Mesothelial cell of epicardium (in vitro differentiated cells): ENCODE measurements around the gene DBNDD1. TPM values are rescaled to one million over a fixed set of nuclear protein-coding genes. Genes with fewer than 3 reads are reported as not detected.

Experiments
- DNase-seq, 2 experiments: peaks; one replicate each; pipeline ENCODE4 v3.0.0; 2021; ENCODE audit warnings: low spot score in 2 of 2; ENCODE audit not compliant: unreplicated experiment in 2 of 2
- H3K27ac Mint-ChIP-seq: 2 replicates; pipeline ENCODE4 v1.8.0; 2021; ENCODE audit warnings: mixed read lengths
- H3K27me3 Mint-ChIP-seq: 2 replicates; pipeline ENCODE4 v1.8.0; 2021; ENCODE audit warnings: low read depth, mixed read lengths
- H3K36me3 Mint-ChIP-seq: 2 replicates; pipeline ENCODE4 v1.8.0; 2021; ENCODE audit warnings: mixed read lengths
- H3K4me1 Mint-ChIP-seq: 2 replicates; pipeline ENCODE4 v1.8.0; 2021; ENCODE audit warnings: mixed read lengths
- H3K4me3 Mint-ChIP-seq: 2 replicates; pipeline ENCODE4 v1.8.0; 2021; ENCODE audit warnings: mild to moderate bottlenecking, moderate library complexity, mixed read lengths
- H3K9me3 Mint-ChIP-seq: 2 replicates; pipeline ENCODE4 v1.8.0; 2021; ENCODE audit warnings: mixed read lengths
- CTCF ChIP-seq: fragments of 200-600 bp; sonication (generic); IDR thresholded peaks from one replicate; pipeline ENCODE4 v1.5.0; 2021; ENCODE audit warnings: antibody characterized with exemption; ENCODE audit not compliant: unreplicated experiment
- total RNA-seq: library from RNA; stranded (reverse); gene quantifications from 3 replicates; pipeline ENCODE4 v1.2.1, GENCODE V29; 2021

The DBNDD1 gene
- total RNA-seq, 1 donor from 2014 or later = 10.2 TPM

DNA sequence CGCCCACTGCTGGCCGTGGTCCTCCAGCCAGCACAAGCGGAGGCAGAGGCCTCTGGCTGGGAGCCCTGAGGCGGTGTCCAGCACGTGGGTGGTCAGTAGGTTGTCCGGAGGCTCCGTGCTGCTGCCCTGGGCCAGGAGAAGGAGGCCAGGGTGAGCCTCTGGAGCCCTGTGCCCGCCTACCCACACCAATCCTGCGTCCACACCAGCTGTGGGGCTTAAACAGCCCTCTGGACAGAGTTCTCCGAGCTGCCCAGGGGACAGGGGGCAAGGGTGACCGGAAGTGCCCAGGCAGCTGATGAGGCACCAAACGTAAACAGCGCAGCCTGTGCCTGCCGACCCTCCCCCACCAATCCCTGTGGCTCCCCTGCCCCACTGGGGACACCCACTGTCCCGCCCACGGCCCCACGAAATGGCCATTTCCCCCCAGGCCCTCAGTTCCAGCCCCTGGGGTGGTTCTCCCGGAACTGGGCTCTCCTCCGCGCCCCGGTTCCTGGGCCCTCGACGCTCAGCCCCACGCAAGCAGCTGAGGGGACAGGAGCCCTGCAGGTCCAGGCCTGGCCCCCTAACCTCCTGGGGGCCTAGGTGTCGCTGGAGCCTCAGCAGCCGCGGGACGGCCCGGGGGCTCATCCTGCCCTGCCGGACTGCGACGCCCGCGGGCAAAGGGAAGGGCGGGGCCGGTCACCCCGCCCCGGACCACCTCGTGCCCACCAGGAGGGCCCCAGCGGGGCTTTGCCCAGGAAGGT is 27.9 kb upstream of the DBNDD1 start:
- peak overlapping the region; percentile 61 for H3K4me3 Mint-ChIP-seq
- no peak overlapping the region for H3K27ac Mint-ChIP-seq
- DNase-seq = peak in 1 of 2 experiments; percentile 59
- H3K36me3 Mint-ChIP-seq = peaks cover 3% of the 10 kb centered on the region
- no peaks in the 10 kb centered on the region for H3K27me3 Mint-ChIP-seq
- TF ChIP-seq CTCF = no peak
- no peaks in the 10 kb centered on the region for H3K9me3 Mint-ChIP-seq
- H3K4me1 Mint-ChIP-seq = peaks cover 15% of the 10 kb centered on the region

- no peak for DNase-seq
- no peak for TF ChIP-seq CTCF
- Mint-ChIP-seq H3K36me3 (peaks cover 4% of the 10 kb centered on the region), H3K4me1 (peaks cover 15% of the 10 kb centered on the region), H3K27ac (peak overlapping the region; percentile 47), H3K4me3 (peak overlapping the region; percentile 61), H3K27me3 (no peaks in the 10 kb centered on the region), H3K9me3 (no peaks in the 10 kb centered on the region)
Observed at GRCh38 chr16:90046122-90046970, 27.1 kb upstream of the DBNDD1 start.

DNA sequence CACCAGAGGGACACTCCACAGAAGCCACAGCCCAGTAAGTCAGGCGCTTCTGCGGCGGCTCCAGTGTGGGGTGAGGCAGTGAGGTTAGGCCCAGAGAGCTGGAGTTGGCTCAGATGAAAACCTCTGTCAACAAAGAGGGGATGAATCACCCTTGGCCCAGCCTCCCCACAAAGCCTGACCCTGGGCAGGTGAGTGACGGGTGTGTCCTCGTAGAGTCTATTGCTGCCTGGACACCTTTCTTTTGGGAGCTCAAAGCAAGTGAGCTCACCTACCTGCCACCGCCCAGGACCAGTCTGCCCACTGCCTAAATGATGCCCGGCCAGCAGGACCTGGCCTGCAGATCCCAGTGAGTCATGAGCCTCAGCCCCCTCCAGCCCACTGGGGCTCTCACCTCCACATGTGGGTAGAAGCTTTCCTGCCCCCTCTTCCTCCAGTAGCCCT is 24.9 kb upstream of the DBNDD1 start:
- DNase-seq = no peak
- peaks cover 15% of the 10 kb centered on the region for H3K4me1 Mint-ChIP-seq
- TF ChIP-seq CTCF = no peak
- no peaks in the 10 kb centered on the region for H3K27me3 Mint-ChIP-seq
- peaks cover 5% of the 10 kb centered on the region for H3K36me3 Mint-ChIP-seq
- H3K9me3 Mint-ChIP-seq = no peaks in the 10 kb centered on the region
- no peak overlapping the region for H3K27ac Mint-ChIP-seq
- no peak overlapping the region for H3K4me3 Mint-ChIP-seq

DNA sequence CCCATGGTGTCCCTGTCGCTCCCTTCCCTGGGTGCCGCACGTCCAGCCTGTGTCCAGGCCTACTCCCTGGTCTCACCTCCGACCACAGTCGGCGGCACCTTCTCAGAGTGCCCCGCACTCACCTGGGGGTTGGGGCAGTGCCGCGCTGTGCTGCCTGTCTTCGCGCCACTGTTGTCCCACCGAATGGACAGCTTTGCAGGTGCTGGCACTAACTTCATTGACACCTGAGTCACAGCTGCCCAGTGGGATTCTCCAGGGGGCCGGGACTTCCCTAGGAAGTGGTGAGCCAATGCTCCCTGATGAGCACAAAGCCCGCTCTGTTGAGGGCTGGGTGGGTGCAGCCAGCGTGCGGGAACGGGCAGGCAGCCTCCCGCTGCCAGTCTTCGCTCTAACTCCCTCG is 24.3 kb upstream of the DBNDD1 start:
- H3K9me3 Mint-ChIP-seq = no peaks in the 10 kb centered on the region
- TF ChIP-seq CTCF = no peak
- no peaks in the 10 kb centered on the region for H3K27me3 Mint-ChIP-seq
- H3K36me3 Mint-ChIP-seq = peaks cover 5% of the 10 kb centered on the region
- H3K4me1 Mint-ChIP-seq = peaks cover 14% of the 10 kb centered on the region
- DNase-seq = no peak
- H3K27ac Mint-ChIP-seq = no peak overlapping the region
- H3K4me3 Mint-ChIP-seq = no peak overlapping the region

DNA sequence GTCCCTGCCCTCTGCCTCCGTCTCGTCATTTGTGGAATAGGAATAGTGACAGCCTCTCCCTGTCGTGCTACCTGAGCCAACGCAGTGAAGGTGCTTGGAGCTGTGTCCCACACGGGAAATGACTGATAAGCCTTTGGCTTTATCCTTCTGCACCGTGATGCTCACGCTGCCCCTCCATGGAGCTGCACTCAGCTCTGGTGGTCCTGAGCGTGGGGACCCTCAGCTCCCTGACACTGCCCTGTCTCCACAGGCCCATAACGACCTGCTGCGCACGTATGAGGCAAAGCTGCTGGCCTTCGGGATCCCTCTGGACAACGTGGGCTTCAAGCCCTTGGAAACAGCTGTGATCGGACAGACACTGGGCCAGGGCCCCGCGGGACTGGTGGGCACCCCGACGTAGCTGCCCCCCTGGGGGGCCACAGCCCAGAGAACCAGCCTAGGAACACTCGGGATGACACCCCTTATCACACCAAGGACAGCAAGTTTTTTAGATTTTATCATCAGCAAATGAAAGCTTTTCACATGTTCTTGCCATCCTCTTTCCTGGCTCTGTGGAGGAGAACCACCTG is 23.8 kb upstream of the DBNDD1 start:
- TF ChIP-seq CTCF = no peak
- H3K9me3 Mint-ChIP-seq = no peaks in the 10 kb centered on the region
- peaks cover 9% of the 10 kb centered on the region for H3K4me1 Mint-ChIP-seq
- H3K27ac Mint-ChIP-seq = no peak overlapping the region
- H3K36me3 Mint-ChIP-seq = peaks cover 5% of the 10 kb centered on the region
- H3K27me3 Mint-ChIP-seq = no peaks in the 10 kb centered on the region
- no peak overlapping the region for H3K4me3 Mint-ChIP-seq
- DNase-seq = no peak
